ENCODE data around the gene PLA2G15.

- TF ChIP-seq REST (IDR thresholded peaks at IDR 0.05; ENCODE audit: insufficient read depth in 1 of 2, low read depth in 2 of 2, low read length in 2 of 2), result no peak
- TF ChIP-seq TAF1 (IDR thresholded peaks at IDR 0.05; ENCODE audit: borderline replicate concordance, insufficient read depth, low read length), result no peak
- TF ChIP-seq POLR2AphosphoS5 (IDR thresholded peaks at IDR 0.05; ENCODE audit: low read depth, low read length), result no peak
Observed at GRCh38 chr16:68206245-68206644, 38.9 kb upstream of the PLA2G15 start.
